NCI-H2227 (cell line): ENCODE results near the gene TOP3A.
A peak's percentile ranks its signal among the peaks of the same experiment; 100 is the strongest.

Source experiments
- DNase-seq: peaks from one replicate; lab custom pipeline; 2025; ENCODE audit not compliant: unreplicated experiment; lab: John Stamatoyannopoulos, UW

TOP3A gene

GRCh38 chr17:18256351-18256750, 58.4 kb downstream of the TOP3A start:
- DNase-seq = no peak

DNA sequence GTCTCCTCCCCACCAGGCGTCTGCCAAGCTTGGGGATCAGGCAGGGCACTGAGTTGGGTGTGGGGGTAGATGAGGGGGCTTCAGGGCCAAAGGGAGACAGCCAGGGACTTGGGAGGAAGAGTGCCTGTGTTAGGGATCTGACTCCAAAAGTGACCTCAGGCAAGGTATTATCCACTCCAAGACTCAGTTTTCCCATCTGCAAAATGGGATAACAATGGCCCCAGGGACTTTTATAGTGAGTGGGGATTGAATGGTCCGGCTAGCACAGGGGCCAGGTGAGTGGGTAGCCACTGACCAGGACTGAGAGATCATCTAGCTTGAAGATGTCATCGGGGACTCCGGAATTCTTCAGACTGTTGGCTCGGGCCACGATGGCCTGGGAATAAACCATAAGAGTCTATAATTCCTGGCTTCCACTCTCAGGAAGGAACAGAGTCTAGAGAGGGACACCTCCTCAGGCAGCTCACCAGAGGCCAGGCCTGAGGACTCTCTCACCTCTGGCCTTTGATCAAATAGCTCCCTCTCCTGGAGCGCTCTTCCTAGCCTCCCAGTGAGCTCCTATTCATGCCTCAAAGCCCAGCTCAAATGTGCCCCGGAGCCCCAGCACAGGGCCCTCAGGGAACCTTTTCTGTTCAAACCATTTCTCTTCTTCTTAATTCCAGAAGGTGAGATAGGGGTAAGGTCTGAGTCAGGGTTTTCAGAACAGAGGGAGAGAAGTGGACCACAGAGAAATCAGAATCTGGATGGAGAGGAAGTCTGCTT, 59.7 kb downstream of the TOP3A start:
- DNase-seq = no peak

GRCh38 chr17:18253947-18254821, 60.6 kb downstream of the TOP3A start:
- no peak for DNase-seq

GRCh38 chr17:18253187-18253884, 61.5 kb downstream of the TOP3A start:
- DNase-seq = no peak

- DNase-seq = no peak
These were observed 62.6 kb downstream of the TOP3A start for GRCh38 chr17:18252160-18252559.

DNA sequence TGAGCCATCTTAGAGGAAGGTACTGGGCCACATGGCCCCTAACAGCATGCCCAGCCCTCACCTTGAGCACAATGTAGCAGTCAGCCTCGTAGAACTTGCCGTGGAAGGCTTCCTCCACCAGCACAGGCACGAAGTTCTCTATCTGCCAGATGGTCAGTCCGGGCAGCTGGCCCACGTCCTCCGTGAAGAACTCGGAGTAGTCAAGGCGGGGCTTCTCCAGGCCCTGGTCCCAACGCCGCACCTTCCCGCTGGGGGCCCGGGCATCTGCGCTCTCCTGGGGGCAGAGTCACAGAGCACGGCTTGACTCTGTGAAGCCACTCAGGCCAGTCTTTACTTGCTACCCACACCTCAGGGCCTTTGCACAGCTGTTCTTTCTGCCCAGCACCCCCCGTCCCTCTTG, 63.6 kb downstream of the TOP3A start:
- DNase-seq = no peak

- no peak for DNase-seq
These were observed 64.1 kb downstream of the TOP3A start for GRCh38 chr17:18250708-18251107.

DNA sequence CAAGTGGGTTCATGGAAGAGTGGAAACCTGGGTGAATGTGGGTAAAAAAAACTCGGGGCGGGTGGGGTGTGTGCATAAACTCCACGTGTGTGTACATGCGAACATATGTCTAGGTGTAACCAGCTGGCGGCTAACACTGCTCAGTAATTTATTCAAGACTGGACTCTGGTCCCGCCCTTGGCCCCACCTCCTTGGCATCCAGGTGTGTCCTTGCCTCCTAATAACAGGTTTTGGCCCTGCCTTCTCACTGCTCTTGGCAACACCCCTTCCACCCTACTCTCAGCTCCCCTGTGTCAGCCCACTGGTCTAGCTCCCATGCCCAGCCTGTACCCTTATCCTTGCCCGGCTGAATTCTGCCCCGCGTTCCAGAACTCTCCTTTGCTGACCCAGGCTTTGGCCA, 64.5 kb downstream of the TOP3A start:
- DNase-seq = no peak

- DNase-seq = no peak
These were observed 66.0 kb downstream of the TOP3A start for GRCh38 chr17:18248811-18249210.

GRCh38 chr17:18248300-18248731, 66.5 kb downstream of the TOP3A start:
- DNase-seq = peak; percentile 69

GRCh38 chr17:18247613-18248001, 67.2 kb downstream of the TOP3A start:
- no peak for DNase-seq

- DNase-seq = peak; percentile 19
These were observed 67.7 kb downstream of the TOP3A start for GRCh38 chr17:18246880-18247612.

- DNase-seq = no peak
These were observed 68.6 kb downstream of the TOP3A start for GRCh38 chr17:18246109-18246725.

- DNase-seq = no peak
These were observed 69.6 kb downstream of the TOP3A start for GRCh38 chr17:18245038-18245776.

- no peak for DNase-seq
These were observed 73.4 kb downstream of the TOP3A start for GRCh38 chr17:18241229-18241871.

DNA sequence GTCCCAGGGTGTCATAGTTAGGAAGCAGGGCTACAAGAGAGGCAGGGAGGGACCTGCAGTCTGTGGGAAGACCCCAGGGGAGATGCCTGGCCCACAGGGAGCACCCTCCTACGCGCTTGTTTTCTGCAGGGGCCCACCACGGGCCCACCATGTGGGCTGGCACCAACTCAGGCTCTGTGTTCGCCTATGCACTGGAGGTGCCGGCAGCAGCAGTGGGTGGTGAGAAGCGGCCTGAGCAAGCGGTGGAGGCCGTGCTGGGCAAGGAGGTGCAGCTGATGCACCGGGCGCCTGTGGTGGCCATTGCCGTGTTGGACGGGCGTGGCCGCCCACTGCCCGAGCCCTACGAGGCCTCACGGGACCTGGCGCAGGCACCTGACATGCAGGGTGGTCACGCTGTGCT, 74.3 kb downstream of the TOP3A start:
- no peak for DNase-seq

GRCh38 chr17:18238299-18238698, 76.5 kb downstream of the TOP3A start:
- no peak for DNase-seq

DNA sequence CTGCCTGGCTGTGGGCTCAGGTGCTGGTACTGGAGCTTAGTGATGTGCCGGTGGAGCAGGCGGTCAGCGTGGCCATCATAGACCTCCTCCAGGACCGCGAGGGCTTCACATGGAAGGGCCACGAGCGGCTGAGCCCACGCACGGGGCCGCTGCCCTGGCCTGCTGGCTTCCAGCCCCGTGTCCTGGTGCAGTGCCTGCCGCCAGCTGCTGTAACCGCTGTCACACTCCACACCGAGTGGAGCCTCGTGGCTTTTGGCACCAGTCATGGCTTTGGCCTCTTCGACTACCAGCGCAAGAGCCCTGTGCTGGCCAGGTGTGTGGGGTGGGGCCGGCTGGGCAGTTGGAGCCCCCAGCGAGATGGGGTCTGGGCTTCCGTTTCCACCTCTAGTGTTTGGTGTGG, 77.3 kb downstream of the TOP3A start:
- no peak for DNase-seq

GRCh38 chr17:18236494-18236893, 78.3 kb downstream of the TOP3A start:
- no peak for DNase-seq
